ENCODE results near the gene MATK. TPM values are rescaled to one million over a fixed set of nuclear protein-coding genes. Genes with fewer than 3 reads are reported as not detected.

The MATK gene
- total and polyA plus RNA-seq, 7 donors: 0.16 to 0.68 (median 0.32) TPM

DNA sequence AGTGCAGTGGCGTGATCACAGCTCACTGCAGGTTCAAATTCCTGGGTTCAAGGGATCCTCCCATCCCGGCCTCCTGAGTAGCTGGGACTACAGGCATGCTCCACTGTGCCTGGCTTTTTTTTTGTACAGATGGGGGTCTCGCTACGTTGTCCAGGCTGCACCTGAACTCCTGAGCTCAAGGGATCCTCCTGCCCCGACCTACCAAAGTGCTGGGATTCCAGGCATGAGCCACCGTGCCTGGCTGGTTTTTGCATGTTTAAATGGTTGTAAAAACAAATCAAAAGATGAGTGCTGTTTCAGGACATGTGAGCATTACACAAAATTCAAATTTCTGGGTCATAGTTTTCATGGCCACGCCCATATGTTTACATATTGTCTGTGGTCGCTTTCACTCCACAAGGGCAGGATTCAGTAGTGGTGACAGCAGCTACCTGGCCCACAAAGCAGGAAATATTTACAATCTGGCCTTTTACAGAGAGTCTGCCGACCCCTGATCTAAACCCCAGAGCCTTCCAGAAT lies 5.3 kb downstream of the MATK start:
- Histone ChIP-seq H3K36me3 (ENCODE audit: insufficient read depth in 1 of 2, low read depth in 1 of 2) (no peaks in the 10 kb centered on the region), H3K4me1 (no peaks in the 10 kb centered on the region), H3K27me3 (ENCODE audit: insufficient read depth in 3 of 3, low read length in 2 of 3) (peaks cover 0 to 30% (median 15%) of the 10 kb centered on the region in 3 donors), H3K9me3 (peaks cover 9% of the 10 kb centered on the region), H3K4me3 (no peak overlapping the region), H3K27ac (no peak overlapping the region)
- WGBS, 3 donors: 84 to 92% (median 85%) methylated on average over 9 of the region's 9 CpGs
- DNase-seq: no peak
- intact Hi-C loops (cut with DNase I): no loop called here
- no peak for TF ChIP-seq CTCF (IDR thresholded peaks at IDR 0.05)
- ATAC-seq: no peak

- DNase-seq (no peak), ATAC-seq (no peak)
- 68 to 70% (median 68%) methylated on average over 40 to 44 of the region's 44 CpGs for WGBS, 3 donors
- intact Hi-C loops (cut with DNase I): no loop called here
- H3K9me3 ChIP-seq: peaks cover 9% of the 10 kb centered on the region
- H3K4me1 ChIP-seq: no peaks in the 10 kb centered on the region
- peaks cover 0 to 15% (median 4%) of the 10 kb centered on the region in 3 donors for H3K27me3 ChIP-seq (ENCODE audit: insufficient read depth in 3 of 3, low read length in 2 of 3)
- TF ChIP-seq CTCF (IDR thresholded peaks at IDR 0.05): no peak
- H3K36me3 ChIP-seq (ENCODE audit: insufficient read depth in 1 of 2, low read depth in 1 of 2): no peaks in the 10 kb centered on the region
- no peak overlapping the region for H3K27ac ChIP-seq
- H3K4me3 ChIP-seq: no peak overlapping the region
Measured at GRCh38 chr19:3778899-3779723, 7.1 kb downstream of the MATK start.

DNA sequence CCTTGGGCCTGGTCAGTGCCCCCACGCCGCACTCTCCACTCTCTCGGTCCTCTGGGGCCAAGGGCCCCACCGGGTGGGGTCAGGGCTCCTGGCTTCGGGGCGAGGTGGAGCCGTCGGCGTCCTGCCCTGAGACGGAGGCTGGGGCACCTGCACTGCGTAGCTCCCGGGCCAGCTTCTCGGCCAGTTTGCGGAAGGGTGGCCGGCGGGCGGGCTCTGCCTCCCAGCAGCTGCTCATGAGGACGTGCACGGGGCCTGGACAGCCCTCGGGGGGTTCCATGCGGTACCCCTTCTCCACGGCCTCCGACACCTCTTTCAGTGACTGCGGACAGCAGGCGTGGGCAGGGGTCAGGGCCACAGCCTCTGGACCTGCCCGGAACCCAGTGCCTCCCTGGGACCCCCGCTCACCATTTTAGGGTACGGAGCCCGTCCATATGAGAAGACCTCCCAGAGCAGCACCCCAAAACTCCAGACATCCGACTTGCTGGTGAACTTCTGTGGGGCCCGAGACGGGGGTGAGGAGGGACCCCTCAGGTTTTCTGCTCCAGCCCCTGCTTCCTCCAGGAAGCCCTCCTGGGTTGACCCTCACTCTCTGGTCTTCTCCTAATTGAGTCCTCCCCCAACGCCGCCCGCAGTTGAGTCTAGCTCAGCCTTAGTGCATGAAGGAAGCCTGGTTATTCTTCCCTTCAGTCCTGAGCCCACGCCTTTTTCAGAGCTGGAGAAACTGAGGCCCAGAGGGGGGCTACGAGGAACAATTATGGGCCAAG lies 7.9 kb downstream of the MATK start:
- no peak overlapping the region for H3K27ac ChIP-seq
- intact Hi-C loops (cut with DNase I): no loop called here
- no peak overlapping the region for H3K4me3 ChIP-seq
- H3K27me3 ChIP-seq (ENCODE audit: insufficient read depth in 3 of 3, low read length in 2 of 3): peaks cover 0 to 10% (median 3%) of the 10 kb centered on the region in 3 donors
- DNase-seq (no peak), ATAC-seq (no peak)
- H3K9me3 ChIP-seq: peaks cover 9% of the 10 kb centered on the region
- 77 to 81% (median 80%) methylated on average over 34 to 37 of the region's 37 CpGs for WGBS, 3 donors
- H3K4me1 ChIP-seq: no peaks in the 10 kb centered on the region
- no peaks in the 10 kb centered on the region for H3K36me3 ChIP-seq (ENCODE audit: insufficient read depth in 1 of 2, low read depth in 1 of 2)
- TF ChIP-seq CTCF (IDR thresholded peaks at IDR 0.05): no peak

GRCh38 chr19:3776479-3777040 lies 9.6 kb downstream of the MATK start:
- no peak overlapping the region for H3K27ac ChIP-seq
- no peak for TF ChIP-seq CTCF (IDR thresholded peaks at IDR 0.05)
- ATAC-seq (no peak), DNase-seq (no peak)
- H3K36me3 ChIP-seq (ENCODE audit: insufficient read depth in 1 of 2, low read depth in 1 of 2): no peaks in the 10 kb centered on the region
- H3K9me3 ChIP-seq: peaks cover 7% of the 10 kb centered on the region
- H3K4me1 ChIP-seq: no peaks in the 10 kb centered on the region
- H3K4me3 ChIP-seq: no peak overlapping the region
- intact Hi-C loops (cut with DNase I): no loop called here
- 75 to 88% (median 86%) methylated on average over 1 of the region's 1 CpG for WGBS, 3 donors
- H3K27me3 ChIP-seq (ENCODE audit: insufficient read depth in 3 of 3, low read length in 2 of 3): peaks cover 0 to 6% (median 0%) of the 10 kb centered on the region in 3 donors
